Stimulated activated naive CD8-positive, alpha-beta T cell treated with anti-CD3 and anti-CD28 coated beads, Interleukin-15, Interleukin-2, amounts not matched to agents 100 ng/mL and 50 ng/mL, for 24 hours (primary cell): Measurements from ENCODE around the gene C20orf141.

Experiments used
- H3K27ac Mint-ChIP-seq: one replicate; pipeline ENCODE4 v1.8.0; 2021; ENCODE audit warnings: mild to moderate bottlenecking, mixed read lengths
- H3K27me3 Mint-ChIP-seq: one replicate; pipeline ENCODE4 v1.8.0; 2021; ENCODE audit warnings: mixed read lengths
- H3K36me3 Mint-ChIP-seq: one replicate; pipeline ENCODE4 v1.8.0; 2021; ENCODE audit warnings: low read depth, mixed read lengths
- H3K4me1 Mint-ChIP-seq: one replicate; pipeline ENCODE4 v1.8.0; 2021; ENCODE audit warnings: low read depth, mixed read lengths
- H3K4me3 Mint-ChIP-seq: one replicate; pipeline ENCODE4 v1.8.0; 2021; ENCODE audit warnings: mild to moderate bottlenecking, mixed read lengths
- H3K9me3 Mint-ChIP-seq: one replicate; pipeline ENCODE4 v1.8.0; 2021; ENCODE audit warnings: mixed read lengths

Gene C20orf141

DNA sequence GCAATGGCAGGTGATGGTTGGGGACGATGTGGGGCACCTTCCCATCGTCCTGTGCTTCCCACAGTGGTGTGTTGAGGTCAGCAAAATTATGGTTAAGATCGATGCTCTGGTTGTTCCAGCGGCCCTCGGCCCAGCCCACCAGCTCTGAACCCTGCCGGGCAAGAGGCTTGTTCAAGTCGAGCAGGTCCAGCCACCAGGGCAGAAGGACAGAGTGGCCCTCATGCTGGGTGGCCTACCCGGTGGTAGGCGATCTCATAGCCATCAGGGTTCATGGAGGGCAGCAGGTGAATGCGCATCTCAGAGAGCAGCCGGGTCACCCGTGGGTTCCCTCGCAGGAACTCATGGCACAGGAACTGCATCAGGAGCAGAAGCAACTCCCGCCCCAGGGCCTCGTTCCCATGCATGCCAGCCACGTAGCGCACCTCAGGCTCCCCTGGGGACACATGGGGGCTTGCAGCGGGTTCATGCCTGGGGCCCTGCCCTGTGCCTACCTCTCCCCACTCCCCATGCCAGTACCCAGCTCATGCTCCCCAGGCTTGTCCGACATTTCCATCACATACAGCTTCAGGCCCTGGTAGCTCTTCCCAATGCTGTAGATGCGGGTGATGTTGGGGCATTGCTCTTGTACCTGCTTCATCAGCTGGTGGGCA, 18.7 kb upstream of the C20orf141 start:
- no peaks in the 10 kb centered on the region for H3K9me3 Mint-ChIP-seq
- no peak overlapping the region for H3K27ac Mint-ChIP-seq
- H3K4me1 Mint-ChIP-seq, result peaks cover 22% of the 10 kb centered on the region
- H3K36me3 Mint-ChIP-seq, result peaks cover 4% of the 10 kb centered on the region
- no peak overlapping the region for H3K4me3 Mint-ChIP-seq
- peaks cover 30% of the 10 kb centered on the region for H3K27me3 Mint-ChIP-seq

DNA sequence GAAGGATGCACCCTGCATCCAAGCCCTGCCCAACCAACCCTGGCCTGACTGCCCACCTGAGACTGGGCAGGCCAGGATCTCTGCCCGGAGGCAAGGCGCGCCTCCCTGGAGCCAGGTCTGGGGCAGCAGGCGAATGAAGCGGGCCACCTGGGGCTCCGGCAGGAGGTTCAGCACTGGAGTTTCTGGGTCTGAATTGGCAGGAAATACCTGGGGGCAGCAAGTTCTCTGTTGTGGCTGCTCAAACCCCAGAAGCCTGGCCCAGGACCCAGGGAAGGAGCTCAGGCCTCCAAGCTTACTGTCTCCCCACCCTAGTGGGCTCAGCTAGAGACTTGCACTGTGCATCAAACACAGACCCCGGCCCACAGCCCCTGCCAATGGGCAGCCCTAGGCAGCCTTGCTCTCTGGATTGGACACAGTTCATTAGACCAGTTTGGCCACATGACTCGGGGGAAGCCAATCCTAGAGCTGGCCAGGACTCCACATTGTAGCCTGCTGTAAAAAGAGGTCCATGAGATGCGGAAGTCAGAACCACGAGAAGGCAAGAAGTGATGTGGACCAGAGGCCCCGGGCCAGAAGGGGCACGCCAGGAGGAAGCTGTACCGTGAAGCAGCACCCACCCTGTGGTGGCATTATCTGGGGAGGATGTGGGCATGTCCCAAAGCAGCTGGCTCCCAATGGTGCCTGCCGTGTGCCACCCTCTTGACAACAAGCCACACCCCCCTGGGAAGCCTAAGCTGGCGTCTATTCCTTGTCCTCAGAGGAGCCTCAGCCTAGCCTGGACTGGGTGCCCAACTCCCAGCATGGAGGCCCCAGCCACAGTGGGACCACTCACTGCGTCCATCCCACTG, 17.4 kb upstream of the C20orf141 start:
- Mint-ChIP-seq H3K36me3 (peaks cover 4% of the 10 kb centered on the region), H3K4me1 (peaks cover 27% of the 10 kb centered on the region), H3K4me3 (no peak overlapping the region), H3K27me3 (peaks cover 38% of the 10 kb centered on the region), H3K9me3 (no peaks in the 10 kb centered on the region), H3K27ac (no peak overlapping the region)

DNA sequence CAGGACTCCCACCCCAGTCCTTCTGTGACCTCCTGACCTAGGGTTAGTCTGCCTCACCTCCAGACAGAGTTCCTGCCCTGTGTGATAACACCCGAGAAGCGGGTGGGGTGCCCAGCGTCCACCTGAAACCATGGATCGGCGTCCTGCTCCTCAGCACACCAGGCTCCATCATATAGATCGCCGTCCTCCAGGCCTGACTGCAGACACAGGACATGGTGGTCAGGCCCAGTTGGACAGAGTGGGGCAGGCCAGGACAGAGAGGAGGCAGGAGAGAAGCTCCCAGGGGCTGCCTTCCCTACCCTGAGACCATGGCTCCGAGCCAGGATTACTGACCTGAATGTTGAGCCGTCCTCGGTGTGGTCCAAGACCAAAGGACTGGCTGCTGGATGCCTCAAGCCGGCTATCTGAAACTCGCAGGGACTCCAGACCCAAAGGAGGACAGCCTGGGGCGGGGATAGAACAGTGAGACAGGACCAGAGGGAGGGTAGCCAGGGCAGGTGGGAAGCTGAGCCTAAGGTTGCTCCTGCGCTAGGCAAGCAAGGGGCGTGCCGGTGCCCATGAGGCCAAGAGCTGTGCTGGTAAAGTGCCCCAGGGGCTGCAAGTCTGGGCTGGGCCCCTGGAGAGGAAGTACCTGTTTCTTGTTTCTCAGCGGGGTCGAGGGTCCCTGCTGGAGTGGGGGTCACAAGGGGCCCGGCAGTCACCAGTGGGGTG, 16.5 kb upstream of the C20orf141 start:
- Mint-ChIP-seq H3K36me3 (peaks cover 4% of the 10 kb centered on the region), H3K27me3 (peaks cover 45% of the 10 kb centered on the region), H3K4me1 (peaks cover 27% of the 10 kb centered on the region), H3K27ac (no peak overlapping the region), H3K4me3 (no peak overlapping the region), H3K9me3 (no peaks in the 10 kb centered on the region)

DNA sequence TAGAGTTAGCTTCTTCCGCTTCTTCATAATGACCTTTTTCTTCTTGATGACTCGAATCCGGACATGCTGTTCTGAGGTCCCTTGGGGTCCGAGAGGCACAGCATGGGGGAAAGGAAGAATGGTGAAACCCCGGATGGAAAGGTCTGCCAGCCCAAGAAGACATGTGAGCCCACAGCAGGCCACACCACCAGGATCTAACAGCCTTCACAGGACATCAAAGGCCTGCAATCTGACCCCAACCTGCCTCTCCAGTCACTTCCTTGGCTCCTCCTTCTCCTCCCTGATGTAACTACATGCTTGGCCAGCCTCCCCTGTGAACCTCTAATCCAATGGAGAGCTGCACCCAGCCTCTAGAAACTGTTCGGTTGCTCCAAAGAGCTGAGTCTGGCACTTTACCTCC, 16.0 kb upstream of the C20orf141 start:
- Mint-ChIP-seq H3K9me3 (no peaks in the 10 kb centered on the region), H3K4me1 (peaks cover 27% of the 10 kb centered on the region), H3K27ac (no peak overlapping the region), H3K4me3 (no peak overlapping the region), H3K36me3 (peaks cover 4% of the 10 kb centered on the region), H3K27me3 (peaks cover 48% of the 10 kb centered on the region)

DNA sequence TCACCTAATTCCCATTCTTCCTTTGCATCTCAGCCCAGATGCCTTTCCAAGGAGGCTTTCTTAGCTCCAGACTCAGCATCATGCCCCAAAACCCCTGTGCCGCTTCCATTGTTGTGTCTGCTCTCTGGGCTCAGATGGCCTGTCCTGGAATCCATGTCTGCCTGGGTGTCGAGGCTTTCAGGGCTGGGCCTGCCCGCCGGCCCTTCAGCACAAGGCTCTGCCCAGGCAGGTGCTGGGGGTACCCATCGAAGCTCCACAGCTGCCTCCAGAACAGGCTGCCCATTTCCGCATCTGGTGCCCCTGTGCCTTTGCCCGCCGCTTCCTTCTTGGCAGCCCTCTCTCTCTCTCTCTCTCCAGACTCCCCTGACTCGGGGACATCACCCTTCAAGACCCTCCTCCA, 15.5 kb upstream of the C20orf141 start:
- no peaks in the 10 kb centered on the region for H3K9me3 Mint-ChIP-seq
- H3K4me3 Mint-ChIP-seq, result peak overlapping the region; percentile 89

DNA sequence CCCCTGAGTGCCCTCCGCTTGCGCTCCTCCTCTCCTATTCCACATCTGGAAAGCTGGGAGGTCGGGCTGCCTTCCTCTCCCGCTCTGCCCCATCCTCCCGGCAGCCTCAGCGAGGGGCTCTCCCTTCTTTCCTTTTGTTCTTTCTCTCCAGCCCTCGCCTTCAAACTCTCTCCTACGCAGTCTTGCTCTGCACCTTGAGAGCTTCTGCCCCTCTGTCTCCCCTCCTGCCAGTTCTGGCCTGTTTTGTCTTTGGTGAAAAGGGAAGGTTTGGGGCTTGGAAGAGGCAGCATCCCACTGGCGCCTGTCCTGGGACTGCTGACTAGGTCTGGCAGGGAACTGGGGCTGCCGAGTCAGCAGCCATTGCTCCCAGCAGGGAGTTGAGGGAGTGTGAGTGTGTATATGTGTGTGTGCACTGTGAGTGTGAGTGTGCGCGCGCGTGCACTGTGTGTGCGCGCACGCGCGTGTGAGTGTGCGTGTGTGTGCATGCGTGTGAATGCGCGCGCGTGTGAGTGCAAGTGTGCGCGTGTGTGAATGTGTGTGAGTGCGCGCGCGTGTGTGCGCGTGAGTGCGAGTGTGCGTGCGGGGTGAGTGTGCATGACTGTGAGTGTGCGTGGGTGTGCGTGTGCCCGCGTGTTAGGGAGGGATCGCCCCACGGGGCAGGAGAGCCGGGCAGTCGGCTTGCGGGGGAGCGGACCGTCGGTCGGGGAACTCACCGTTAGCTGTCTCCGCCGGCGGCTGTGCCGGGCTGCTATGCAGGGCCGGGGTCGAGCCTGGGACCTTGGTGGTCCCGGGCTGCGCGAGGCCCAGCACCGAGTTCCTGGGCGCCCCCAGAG, 14.9 kb upstream of the C20orf141 start:
- Mint-ChIP-seq H3K4me1 (peaks cover 27% of the 10 kb centered on the region), H3K27ac (peak overlapping the region; percentile 92), H3K36me3 (peaks cover 4% of the 10 kb centered on the region), H3K27me3 (peaks cover 56% of the 10 kb centered on the region), H3K4me3 (peak overlapping the region; percentile 89), H3K9me3 (no peaks in the 10 kb centered on the region)

More for the DNA sequence above, 15.5 kb upstream of the C20orf141 start:
- Mint-ChIP-seq H3K27ac (peak overlapping the region; percentile 92), H3K27me3 (peaks cover 52% of the 10 kb centered on the region), H3K4me1 (peaks cover 27% of the 10 kb centered on the region), H3K36me3 (peaks cover 4% of the 10 kb centered on the region)

DNA sequence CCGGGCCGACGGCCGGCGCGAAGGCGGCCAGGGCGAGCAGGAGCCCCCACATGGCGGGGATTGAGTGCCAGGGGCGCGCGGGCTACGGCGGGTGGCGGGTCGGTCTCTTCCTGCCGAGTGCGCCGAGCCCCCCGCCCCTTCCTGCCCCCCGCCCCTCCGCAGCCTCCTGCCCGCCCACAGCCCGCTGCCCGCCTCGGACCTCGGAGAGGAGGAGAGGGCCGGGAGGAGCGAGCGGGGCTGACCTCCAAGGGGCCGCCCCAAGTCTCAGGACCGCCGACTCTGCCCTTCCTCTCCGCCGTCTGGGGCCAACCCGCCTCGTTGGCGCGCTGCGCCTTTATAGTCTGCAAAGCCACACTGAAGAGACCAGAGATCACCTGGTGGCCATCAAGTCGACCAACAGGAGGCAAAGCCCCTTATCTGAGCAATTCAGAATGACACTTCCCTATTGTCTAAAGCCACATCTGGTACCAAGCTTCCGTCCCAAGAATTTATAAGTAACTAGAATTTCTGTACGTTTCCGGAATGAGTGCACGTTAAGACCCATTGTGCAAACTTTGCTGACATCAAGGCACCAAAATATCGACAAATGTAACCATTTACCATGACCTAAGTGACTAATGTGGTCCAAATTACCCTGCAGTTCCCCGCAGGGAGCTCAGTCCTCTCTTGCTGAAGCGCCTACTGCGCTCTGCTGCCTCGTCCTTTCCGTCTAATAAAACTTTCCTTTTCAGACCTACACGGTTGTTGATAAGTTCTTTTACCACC, 14.1 kb upstream of the C20orf141 start, which contains the start of gene CPXM1:
CPXM1 (minus strand) TSS at position 107 of the 765 bp plus-strand sequence; CDS start at position 52, 55 bp downstream.
- Mint-ChIP-seq H3K4me1 (peaks cover 27% of the 10 kb centered on the region), H3K36me3 (peaks cover 4% of the 10 kb centered on the region), H3K27ac (peak within 1 kb of the TSS; percentile 92), H3K9me3 (no peaks in the 10 kb centered on the region), H3K4me3 (peak within 1 kb of the TSS; percentile 89), H3K27me3 (peaks cover 56% of the 10 kb centered on the region)

DNA sequence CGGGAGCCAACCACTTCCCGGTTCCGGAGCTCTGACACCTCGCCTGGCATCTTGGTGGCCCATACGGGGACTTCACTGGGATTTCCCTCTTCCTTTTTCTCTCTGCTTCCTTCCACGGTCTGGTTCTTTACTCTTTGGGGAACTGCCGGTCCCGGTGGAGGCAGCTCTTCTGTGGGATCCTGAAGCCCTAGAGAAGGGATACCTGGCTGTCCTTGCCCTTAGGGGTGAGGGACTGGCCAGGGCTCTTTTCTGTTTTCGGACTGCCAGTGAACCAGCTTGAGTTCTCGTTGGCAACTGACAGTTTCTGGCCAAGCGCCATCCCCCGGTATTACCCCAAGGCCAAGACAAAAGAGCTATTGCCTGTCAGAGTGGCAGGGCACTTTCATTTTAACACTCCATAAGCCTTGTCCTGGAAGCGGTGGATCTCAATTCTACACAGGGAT, 13.5 kb upstream of the C20orf141 start:
- Mint-ChIP-seq H3K27ac (peak overlapping the region; percentile 74), H3K27me3 (peaks cover 61% of the 10 kb centered on the region), H3K9me3 (no peaks in the 10 kb centered on the region), H3K36me3 (peaks cover 4% of the 10 kb centered on the region), H3K4me1 (peaks cover 27% of the 10 kb centered on the region), H3K4me3 (peak overlapping the region; percentile 73)

DNA sequence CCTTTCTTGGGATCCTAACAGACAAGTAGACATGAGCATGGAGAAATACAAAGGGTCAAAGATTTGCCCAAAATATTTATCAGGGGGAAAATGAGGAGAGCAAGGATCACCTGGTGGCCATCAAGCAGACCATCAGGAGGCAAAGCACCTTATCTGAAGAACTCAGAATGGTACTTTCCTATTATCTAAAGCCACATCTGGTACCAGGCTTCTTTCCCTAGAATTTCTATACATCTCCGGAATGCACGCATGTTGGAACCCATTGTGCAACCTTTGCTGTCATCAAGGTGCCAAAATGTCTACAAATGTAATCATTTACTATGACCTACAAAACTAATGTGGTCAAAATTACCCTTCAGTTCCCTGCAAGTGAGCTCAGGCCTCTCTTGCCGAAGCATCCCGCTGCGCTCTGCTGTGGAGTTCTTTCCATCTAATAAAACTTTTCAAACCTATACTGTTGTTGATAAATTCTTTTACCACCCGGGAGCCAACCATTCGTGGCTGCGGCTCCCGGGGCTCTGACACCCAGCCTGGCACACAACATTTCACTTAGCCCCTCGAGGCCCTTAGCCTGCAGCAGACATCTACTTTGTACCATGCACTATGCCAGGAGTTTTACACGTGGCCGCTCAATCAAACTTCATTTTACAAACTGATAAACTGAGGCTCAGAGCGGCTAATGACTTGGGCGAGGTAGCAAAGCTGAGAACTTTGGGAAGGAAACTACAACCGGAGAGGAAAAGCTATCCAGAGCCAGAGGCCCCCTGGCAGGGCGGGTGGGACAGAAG, 10.6 kb upstream of the C20orf141 start:
- H3K27ac Mint-ChIP-seq, result no peak overlapping the region
- peaks cover 4% of the 10 kb centered on the region for H3K36me3 Mint-ChIP-seq
- H3K4me3 Mint-ChIP-seq, result no peak overlapping the region
- H3K4me1 Mint-ChIP-seq, result peaks cover 21% of the 10 kb centered on the region
- H3K27me3 Mint-ChIP-seq, result peaks cover 60% of the 10 kb centered on the region
- H3K9me3 Mint-ChIP-seq, result no peaks in the 10 kb centered on the region

DNA sequence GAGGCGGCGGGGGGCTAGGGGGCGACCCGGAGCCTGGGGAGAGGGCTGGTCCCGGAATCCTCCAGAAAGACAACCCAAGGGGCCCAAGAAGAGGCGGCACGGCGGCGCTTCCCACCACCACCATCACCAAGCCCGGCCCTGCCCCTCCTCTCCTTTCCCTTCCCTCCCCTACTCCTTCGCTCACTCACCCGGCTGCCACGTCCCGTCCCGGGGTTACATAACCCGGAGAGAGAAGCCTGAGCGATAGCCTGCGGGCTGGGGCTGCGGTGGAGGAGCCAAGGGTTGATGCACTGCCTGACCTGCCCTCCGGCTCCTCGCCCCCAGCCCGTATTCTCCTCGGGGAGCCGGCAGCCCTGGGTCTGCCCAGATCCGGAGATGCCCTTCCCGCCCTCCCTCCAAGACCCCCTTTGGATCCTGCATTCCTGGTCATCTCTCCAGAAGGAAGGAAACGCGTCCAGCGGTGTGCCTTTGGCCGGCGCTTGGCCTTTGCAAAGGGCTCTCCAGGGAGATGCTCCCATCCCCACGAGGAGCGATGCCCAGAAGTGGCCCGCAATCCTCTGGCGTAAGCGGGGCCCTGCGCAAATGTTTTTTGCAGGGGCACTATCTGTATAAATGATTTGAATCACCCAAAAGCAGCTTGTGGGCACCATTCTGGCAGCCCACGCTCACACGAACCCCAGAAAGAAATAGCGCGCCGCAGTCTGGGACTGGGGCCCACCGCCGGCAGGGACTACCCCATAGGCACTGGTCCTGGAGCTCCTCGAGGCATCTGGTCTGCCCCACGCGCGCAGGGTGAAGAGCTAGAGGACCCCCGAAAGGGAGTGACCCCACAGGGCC, 9.7 kb upstream of the C20orf141 start:
- Mint-ChIP-seq H3K36me3 (peaks cover under 1% of the 10 kb centered on the region), H3K4me3 (no peak overlapping the region), H3K4me1 (peaks cover 13% of the 10 kb centered on the region), H3K27ac (no peak overlapping the region), H3K9me3 (no peaks in the 10 kb centered on the region), H3K27me3 (peaks cover 53% of the 10 kb centered on the region)

DNA sequence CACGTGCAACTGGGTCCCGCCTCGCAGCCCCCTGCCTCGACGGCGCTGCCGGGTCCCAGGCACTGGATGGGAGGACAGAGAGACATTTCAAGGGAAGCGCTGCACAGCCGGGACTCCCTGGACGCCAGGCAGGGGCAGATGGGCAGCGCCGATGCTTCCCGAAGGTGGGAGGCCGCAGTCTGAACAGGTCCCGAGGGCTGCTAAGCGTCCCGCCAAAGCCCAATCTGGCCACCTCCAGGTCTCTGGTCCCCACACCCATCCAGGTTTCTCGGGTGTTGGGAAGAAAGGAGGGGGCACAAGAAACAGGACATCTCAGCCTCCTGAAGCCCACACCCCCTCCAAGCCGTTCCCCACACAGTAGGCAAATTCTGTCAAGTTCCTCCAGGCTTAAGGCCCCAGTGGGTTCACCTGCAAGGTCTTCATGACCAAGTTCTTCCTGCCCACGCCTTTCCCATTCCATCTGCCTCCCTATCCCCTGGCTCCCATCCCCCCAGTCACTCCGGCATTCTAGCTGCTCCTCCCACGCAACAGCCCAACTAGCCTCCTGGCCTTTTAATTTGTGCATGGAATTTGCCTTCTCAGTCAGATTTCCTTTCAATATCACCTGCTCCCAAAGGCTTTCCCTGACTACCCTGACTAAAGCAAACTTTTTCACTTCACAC, 9.0 kb upstream of the C20orf141 start:
- no peaks in the 10 kb centered on the region for H3K36me3 Mint-ChIP-seq
- H3K4me1 Mint-ChIP-seq, result peaks cover 8% of the 10 kb centered on the region
- no peak overlapping the region for H3K4me3 Mint-ChIP-seq
- no peaks in the 10 kb centered on the region for H3K9me3 Mint-ChIP-seq
- no peak overlapping the region for H3K27ac Mint-ChIP-seq
- H3K27me3 Mint-ChIP-seq, result peaks cover 49% of the 10 kb centered on the region

DNA sequence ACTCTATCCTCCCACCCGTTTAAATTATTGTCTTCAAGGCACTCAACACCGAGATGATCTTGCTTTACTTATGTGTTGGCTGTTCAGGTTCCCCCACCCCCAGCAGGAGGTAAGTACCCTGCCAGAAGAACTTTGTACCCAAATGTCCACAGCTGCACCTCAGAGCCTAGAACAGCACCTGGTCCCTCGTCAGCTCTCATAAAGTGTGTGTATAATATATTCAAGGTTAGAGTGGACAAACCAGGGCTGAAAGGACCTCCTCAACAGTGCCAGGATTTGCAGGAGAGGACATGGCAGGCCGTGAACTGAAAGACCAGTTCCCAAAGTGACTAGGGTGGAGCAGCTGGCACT, 8.5 kb upstream of the C20orf141 start:
- Mint-ChIP-seq H3K9me3 (no peaks in the 10 kb centered on the region), H3K4me3 (no peak overlapping the region), H3K27me3 (peaks cover 49% of the 10 kb centered on the region), H3K27ac (no peak overlapping the region), H3K4me1 (peaks cover 3% of the 10 kb centered on the region), H3K36me3 (no peaks in the 10 kb centered on the region)
